ENCODE measurements around the gene GLRA1.
"Not testable (repeated sequence)": the region's sequence is repeated elsewhere in the genome, so short reads cannot be mapped to it uniquely, and the experiment has no call there.

Gene GLRA1

GRCh38 chr5:151881621-151882225 lies 42.9 kb downstream of the GLRA1 start:
- no peak for DNase-seq (ENCODE audit: low spot score)

GRCh38 chr5:151880324-151880723 lies 44.3 kb downstream of the GLRA1 start:
- DNase-seq (ENCODE audit: low spot score): no peak

GRCh38 chr5:151873701-151874100 lies 51.0 kb downstream of the GLRA1 start:
- no peak for DNase-seq (ENCODE audit: low spot score)

- DNase-seq (ENCODE audit: low spot score): no peak
Measured at GRCh38 chr5:151872701-151873100, 52.0 kb downstream of the GLRA1 start.

- no peak for DNase-seq (ENCODE audit: low spot score)
Measured at GRCh38 chr5:151870820-151871219, 53.8 kb downstream of the GLRA1 start.

GRCh38 chr5:151870271-151870670 lies 54.4 kb downstream of the GLRA1 start:
- no peak for DNase-seq (ENCODE audit: low spot score)

- no peak for DNase-seq (ENCODE audit: low spot score)
Measured at GRCh38 chr5:151869843-151870242, 54.8 kb downstream of the GLRA1 start.

- no peak for DNase-seq (ENCODE audit: low spot score)
Measured at GRCh38 chr5:151868451-151868850, 56.2 kb downstream of the GLRA1 start.

GRCh38 chr5:151864061-151864748 lies 60.4 kb downstream of the GLRA1 start:
- DNase-seq (ENCODE audit: low spot score): no peak

- no peak for DNase-seq (ENCODE audit: low spot score)
Measured at GRCh38 chr5:151863566-151863965, 61.1 kb downstream of the GLRA1 start.

- DNase-seq (ENCODE audit: low spot score): no peak
Measured at GRCh38 chr5:151862811-151863472, 61.7 kb downstream of the GLRA1 start.

- DNase-seq (ENCODE audit: low spot score): not testable (repeated sequence)
Measured at GRCh38 chr5:151860867-151861266, 63.8 kb downstream of the GLRA1 start.

GRCh38 chr5:151856861-151857260 lies 67.8 kb downstream of the GLRA1 start:
- no peak for DNase-seq (ENCODE audit: low spot score)

- DNase-seq (ENCODE audit: low spot score): no peak
Measured at GRCh38 chr5:151855701-151856100, 69.0 kb downstream of the GLRA1 start.

GRCh38 chr5:151847871-151848270 lies 76.8 kb downstream of the GLRA1 start:
- no peak for DNase-seq (ENCODE audit: low spot score)

- no peak for DNase-seq (ENCODE audit: low spot score)
Measured at GRCh38 chr5:151846765-151847164, 77.9 kb downstream of the GLRA1 start.

- not testable (repeated sequence) for DNase-seq (ENCODE audit: low spot score)
Measured at GRCh38 chr5:151832843-151833242, 91.8 kb downstream of the GLRA1 start.

GRCh38 chr5:151829370-151829769 lies 95.3 kb downstream of the GLRA1 start:
- no peak for DNase-seq (ENCODE audit: low spot score)

- peak; percentile 64 for DNase-seq (ENCODE audit: low spot score)
Measured at GRCh38 chr5:151825445-151825844, 99.2 kb downstream of the GLRA1 start.

- DNase-seq (ENCODE audit: low spot score): no peak
Measured at GRCh38 chr5:151822141-151822540, 102.5 kb downstream of the GLRA1 start.

- no peak for DNase-seq (ENCODE audit: low spot score)
Measured at GRCh38 chr5:151820903-151821302, 103.7 kb downstream of the GLRA1 start.

GRCh38 chr5:151820271-151820670 lies 104.4 kb downstream of the GLRA1 start:
- no peak for DNase-seq (ENCODE audit: low spot score)

- no peak for DNase-seq (ENCODE audit: low spot score)
Measured at GRCh38 chr5:151819830-151820229, 104.8 kb downstream of the GLRA1 start.
